ENCODE measurements around the gene MOSMO.

GRCh38 chr16:22004341-22004740 lies 3.6 kb upstream of the MOSMO start:
- TF ChIP-seq CTCF (IDR thresholded peaks at IDR 0.05) = no peak
- TF ChIP-seq POLR2A (IDR thresholded peaks at IDR 0.05) = no peak

All from lower leg skin (tissue), 3 donors.